ENCODE data around the gene DPP9.

DNA sequence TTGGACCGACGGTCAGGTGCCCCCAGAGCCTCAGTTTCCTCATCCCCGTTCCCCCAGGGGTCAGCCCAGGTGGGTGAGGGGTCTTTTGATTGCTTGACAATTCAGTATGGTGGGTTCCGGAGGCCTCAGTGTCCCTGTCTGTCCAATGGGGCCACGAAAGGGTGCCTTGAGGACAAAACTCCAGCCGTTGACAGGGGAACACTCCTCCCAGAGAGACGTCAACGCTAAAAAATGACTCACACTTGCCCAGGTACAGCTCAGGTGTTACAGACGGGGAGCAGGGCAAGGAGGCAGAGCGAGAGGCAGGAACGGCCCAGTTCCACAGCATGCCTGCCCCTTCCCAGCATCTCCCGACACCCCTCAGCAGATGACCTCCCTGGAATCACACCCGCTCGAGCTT is 82.5 kb downstream of the DPP9 start:
- TF ChIP-seq POLR2A (IDR thresholded peaks at IDR 0.05) (no peak), POLR2AphosphoS5 (IDR thresholded peaks at IDR 0.05) (no peak), EP300 (IDR thresholded peaks at IDR 0.05) (no peak)
- TF ChIP-seq, protein P1, sequence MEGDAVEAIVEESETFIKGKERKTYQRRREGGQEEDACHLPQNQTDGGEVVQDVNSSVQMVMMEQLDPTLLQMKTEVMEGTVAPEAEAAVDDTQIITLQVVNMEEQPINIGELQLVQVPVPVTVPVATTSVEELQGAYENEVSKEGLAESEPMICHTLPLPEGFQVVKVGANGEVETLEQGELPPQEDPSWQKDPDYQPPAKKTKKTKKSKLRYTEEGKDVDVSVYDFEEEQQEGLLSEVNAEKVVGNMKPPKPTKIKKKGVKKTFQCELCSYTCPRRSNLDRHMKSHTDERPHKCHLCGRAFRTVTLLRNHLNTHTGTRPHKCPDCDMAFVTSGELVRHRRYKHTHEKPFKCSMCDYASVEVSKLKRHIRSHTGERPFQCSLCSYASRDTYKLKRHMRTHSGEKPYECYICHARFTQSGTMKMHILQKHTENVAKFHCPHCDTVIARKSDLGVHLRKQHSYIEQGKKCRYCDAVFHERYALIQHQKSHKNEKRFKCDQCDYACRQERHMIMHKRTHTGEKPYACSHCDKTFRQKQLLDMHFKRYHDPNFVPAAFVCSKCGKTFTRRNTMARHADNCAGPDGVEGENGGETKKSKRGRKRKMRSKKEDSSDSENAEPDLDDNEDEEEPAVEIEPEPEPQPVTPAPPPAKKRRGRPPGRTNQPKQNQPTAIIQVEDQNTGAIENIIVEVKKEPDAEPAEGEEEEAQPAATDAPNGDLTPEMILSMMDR (IDR thresholded peaks at IDR 0.05), result no peak

All from gastroesophageal sphincter (tissue), 3 donors.